Tibial nerve (tissue), 4 donors: ENCODE results near the gene RHOG. TPM values are rescaled to one million over a fixed set of nuclear protein-coding genes. Genes with fewer than 3 reads are reported as not detected.
A peak's percentile ranks its signal among the peaks of the same experiment; 100 is the strongest.

Source experiments
- DNase-seq, 2 donors: peaks; one replicate each; pipeline ENCODE4 v3.0.0-alpha.2; 2019; ENCODE audit warnings: low spot score in 2 of 2
- H3K27ac ChIP-seq, 4 donors: fragments of 200-600 bp; sonication (generic) in 3 of 4; one replicate each; pipeline ENCODE4 v1.5.1; 2017 to 2019; ENCODE audit warnings: mild to moderate bottlenecking in 1 of 4
- H3K27me3 ChIP-seq, 2 donors: fragments of 200-600 bp; sonication (generic) in 1 of 2; one replicate each; pipeline versions ENCODE4 v1.5.1 to v1.6.0; 2017 to 2019
- H3K36me3 ChIP-seq, 3 donors: fragments of 200-600 bp; sonication (generic); one replicate each; pipeline ENCODE4 v1.5.1; 2018 to 2019
- H3K4me1 ChIP-seq, 4 donors: fragments of 200-600 bp; sonication (generic) in 3 of 4; one replicate each; pipeline ENCODE4 v1.5.1; 2017 to 2019
- H3K4me3 ChIP-seq, 4 donors: fragments of 200-600 bp; sonication (generic) in 3 of 4; one replicate each; pipeline ENCODE4 v1.5.1; 2017 to 2019; ENCODE audit warnings: mild to moderate bottlenecking in 1 of 4, moderate library complexity in 1 of 4
- H3K9me3 ChIP-seq, 4 donors: fragments of 200-600 bp; sonication (generic) in 3 of 4; one replicate each; pipeline ENCODE4 v1.5.1; 2017 to 2019
- EP300 ChIP-seq, 2 donors: sonication (generic); formaldehyde crosslinking; IDR thresholded peaks; one replicate each; pipeline ENCODE4 v1.6.1; 2017; ENCODE audit warnings: antibody characterized with exemption in 2 of 2, mild to moderate bottlenecking in 1 of 2
- POLR2A ChIP-seq, 2 donors: fragments of 450-650 bp; IDR thresholded peaks; one replicate each; pipeline ENCODE4 v1.6.1; 2017; ENCODE audit warnings: antibody characterized with exemption in 2 of 2, mild to moderate bottlenecking in 2 of 2, moderate library complexity in 2 of 2
- WGBS, 2 donors: methylation state at CpG; one replicate each; pipeline ENCODE4 v1.1.5; 2018; 5-methylcytosine and 5-hydroxymethylcytosine counted together
- total RNA-seq, 4 donors: library from RNA; depleted of rRNA; stranded (reverse); fragments of >200 nt; gene quantifications; one replicate each; pipeline ENCODE4 v1.1.0, GENCODE V29; 2016
- TF ChIP-seq, protein P1 (sequence below), 5 experiments: fragments of 200-600 bp in 3 of 5; fragments of 450-650 bp in 2 of 5; sonication (generic) in 3 of 5; IDR thresholded peaks; one replicate each; pipeline ENCODE4 v1.5.1; 2016 to 2019; ENCODE audit warnings: antibody characterized with exemption in 5 of 5, mild to moderate bottlenecking in 3 of 5, moderate library complexity in 2 of 5

RHOG gene
- total RNA-seq, 4 donors from 2014 or later, result 35.2 to 92.7 (median 66.0) TPM

DNA sequence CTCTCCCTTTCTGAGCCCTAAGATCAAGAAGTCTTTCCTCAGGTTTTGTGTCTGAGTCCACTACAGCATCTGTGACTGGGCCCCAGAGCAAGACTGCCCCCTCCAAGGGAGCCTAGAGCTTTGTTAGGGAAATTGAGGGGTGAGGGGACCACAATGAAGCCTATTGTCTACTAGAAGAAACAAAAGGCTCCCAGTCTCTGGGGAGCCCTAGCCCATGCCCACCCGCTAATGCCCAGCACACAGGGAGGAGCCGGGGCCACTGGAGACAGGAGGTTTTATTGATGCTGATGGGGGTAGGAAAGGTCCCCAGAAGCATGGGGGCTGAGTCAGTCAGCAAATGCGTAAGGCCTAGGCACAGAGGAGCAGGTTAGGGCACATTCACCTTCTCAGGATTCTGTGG lies 14.0 kb downstream of the RHOG start:
- Histone ChIP-seq H3K9me3 (no peaks in the 10 kb centered on the region), H3K36me3 (peaks cover 0 to 73% (median 14%) of the 10 kb centered on the region in 3 donors), H3K4me1 (peaks cover 0 to 16% (median 8%) of the 10 kb centered on the region in 4 donors), H3K27me3 (no peaks in the 10 kb centered on the region), H3K27ac (peak overlapping the region in 2 of 4 donors; percentile 52 to 60), H3K4me3 (no peak overlapping the region)
- TF ChIP-seq, protein P1, sequence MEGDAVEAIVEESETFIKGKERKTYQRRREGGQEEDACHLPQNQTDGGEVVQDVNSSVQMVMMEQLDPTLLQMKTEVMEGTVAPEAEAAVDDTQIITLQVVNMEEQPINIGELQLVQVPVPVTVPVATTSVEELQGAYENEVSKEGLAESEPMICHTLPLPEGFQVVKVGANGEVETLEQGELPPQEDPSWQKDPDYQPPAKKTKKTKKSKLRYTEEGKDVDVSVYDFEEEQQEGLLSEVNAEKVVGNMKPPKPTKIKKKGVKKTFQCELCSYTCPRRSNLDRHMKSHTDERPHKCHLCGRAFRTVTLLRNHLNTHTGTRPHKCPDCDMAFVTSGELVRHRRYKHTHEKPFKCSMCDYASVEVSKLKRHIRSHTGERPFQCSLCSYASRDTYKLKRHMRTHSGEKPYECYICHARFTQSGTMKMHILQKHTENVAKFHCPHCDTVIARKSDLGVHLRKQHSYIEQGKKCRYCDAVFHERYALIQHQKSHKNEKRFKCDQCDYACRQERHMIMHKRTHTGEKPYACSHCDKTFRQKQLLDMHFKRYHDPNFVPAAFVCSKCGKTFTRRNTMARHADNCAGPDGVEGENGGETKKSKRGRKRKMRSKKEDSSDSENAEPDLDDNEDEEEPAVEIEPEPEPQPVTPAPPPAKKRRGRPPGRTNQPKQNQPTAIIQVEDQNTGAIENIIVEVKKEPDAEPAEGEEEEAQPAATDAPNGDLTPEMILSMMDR (IDR thresholded peaks at IDR 0.05), result no peak
- no peak for TF ChIP-seq POLR2A (IDR thresholded peaks at IDR 0.05)
- TF ChIP-seq EP300 (IDR thresholded peaks at IDR 0.05), result no peak
- 62 to 63% methylated on average over 3 of the region's 3 CpGs for WGBS, 2 donors
- DNase-seq, result no peak

DNA sequence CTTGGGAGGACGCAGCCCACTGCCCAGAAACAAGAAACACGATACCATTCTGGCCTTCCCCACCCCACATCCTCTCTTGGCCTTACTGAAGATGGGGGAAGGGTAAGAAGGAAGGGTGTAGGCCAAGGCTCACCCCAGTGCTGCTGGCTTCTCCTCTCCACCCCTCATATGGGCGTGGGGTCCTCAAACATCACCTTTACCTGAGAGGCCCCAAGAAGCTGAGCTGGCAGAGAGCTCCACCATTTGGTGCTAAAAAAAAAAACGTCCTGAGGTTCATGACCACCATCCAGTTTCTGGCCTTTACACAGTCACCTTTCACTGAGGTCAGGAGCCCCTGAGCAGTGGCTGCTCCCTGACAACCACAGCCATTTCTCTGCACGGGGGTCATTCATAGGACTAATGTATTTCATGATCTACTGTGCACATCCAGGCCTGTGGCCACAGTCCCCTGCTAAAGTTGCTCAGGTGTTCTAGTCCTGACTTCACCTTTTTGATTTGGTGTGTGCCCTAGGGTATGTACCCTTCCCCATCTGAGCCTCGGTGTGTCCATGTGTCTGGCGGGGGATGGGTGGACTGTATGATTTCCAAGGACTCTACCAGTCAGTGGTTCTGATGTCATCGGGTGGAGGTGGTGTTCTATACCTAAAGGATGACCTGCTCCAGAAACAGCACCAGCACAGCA lies 15.1 kb downstream of the RHOG start:
- WGBS, 2 donors, result 75 to 76% methylated on average over 8 of the region's 8 CpGs
- Histone ChIP-seq H3K27ac (peak overlapping the region in 2 of 4 donors; percentile 52 to 60), H3K9me3 (no peaks in the 10 kb centered on the region), H3K4me3 (no peak overlapping the region), H3K4me1 (peaks cover 0 to 14% (median 0%) of the 10 kb centered on the region in 4 donors), H3K36me3 (peaks cover 0 to 63% (median 14%) of the 10 kb centered on the region in 3 donors), H3K27me3 (no peaks in the 10 kb centered on the region)
- TF ChIP-seq EP300 (IDR thresholded peaks at IDR 0.05), result no peak
- TF ChIP-seq POLR2A (IDR thresholded peaks at IDR 0.05), result no peak
- TF ChIP-seq, protein P1 (IDR thresholded peaks at IDR 0.05), result no peak
- no peak for DNase-seq

DNA sequence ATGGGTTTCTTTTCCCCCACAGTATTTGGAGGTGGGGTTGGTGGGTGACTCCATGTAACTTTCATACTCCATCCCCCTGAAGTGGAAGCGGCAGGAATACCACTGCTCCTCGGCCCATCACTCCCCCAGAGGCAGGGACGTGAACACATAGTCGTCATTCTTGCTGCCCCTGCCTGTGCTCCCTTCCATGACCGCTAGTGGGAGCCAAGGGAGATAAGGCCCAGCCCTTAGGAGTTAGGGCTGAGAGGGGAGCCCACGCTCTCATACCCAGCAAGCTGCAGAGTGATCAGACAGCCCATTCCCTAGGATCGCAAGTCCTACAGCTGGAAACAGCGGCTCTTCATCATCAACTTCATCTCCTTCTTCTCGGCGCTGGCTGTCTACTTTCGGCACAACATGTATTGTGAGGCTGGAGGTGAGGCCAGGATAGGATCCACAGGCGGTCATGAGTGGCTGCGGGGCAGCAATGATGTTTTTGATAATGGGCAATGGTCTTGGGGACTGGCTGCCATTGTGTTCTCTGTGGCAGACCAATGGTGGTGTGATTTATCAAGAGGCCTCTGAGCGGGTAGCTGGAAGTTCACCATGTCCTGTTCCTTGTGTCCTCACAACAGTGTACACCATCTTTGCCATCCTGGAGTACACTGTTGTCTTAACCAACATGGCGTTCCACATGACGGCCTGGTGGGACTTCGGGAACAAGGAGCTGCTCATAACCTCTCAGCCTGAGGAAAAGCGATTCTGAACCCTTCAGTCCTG lies 15.9 kb downstream of the RHOG start:
- H3K27ac ChIP-seq, result peak overlapping the region in 1 of 4 donors; percentile 7
- H3K4me1 ChIP-seq, result peaks cover 0 to 14% (median 0%) of the 10 kb centered on the region in 4 donors
- TF ChIP-seq, protein P1 (IDR thresholded peaks at IDR 0.05), result peak; percentile 34 to 63 (median 49)
- TF ChIP-seq POLR2A (IDR thresholded peaks at IDR 0.05), result no peak
- TF ChIP-seq EP300 (IDR thresholded peaks at IDR 0.05), result no peak
- no peak overlapping the region for H3K4me3 ChIP-seq
- 71 to 78% methylated on average over 17 to 18 of the region's 18 CpGs for WGBS, 2 donors
- peaks cover 0 to 56% (median 14%) of the 10 kb centered on the region in 3 donors for H3K36me3 ChIP-seq
- peak in 1 of 2 donors; percentile 57 for DNase-seq
- no peaks in the 10 kb centered on the region for H3K9me3 ChIP-seq
- no peaks in the 10 kb centered on the region for H3K27me3 ChIP-seq

DNA sequence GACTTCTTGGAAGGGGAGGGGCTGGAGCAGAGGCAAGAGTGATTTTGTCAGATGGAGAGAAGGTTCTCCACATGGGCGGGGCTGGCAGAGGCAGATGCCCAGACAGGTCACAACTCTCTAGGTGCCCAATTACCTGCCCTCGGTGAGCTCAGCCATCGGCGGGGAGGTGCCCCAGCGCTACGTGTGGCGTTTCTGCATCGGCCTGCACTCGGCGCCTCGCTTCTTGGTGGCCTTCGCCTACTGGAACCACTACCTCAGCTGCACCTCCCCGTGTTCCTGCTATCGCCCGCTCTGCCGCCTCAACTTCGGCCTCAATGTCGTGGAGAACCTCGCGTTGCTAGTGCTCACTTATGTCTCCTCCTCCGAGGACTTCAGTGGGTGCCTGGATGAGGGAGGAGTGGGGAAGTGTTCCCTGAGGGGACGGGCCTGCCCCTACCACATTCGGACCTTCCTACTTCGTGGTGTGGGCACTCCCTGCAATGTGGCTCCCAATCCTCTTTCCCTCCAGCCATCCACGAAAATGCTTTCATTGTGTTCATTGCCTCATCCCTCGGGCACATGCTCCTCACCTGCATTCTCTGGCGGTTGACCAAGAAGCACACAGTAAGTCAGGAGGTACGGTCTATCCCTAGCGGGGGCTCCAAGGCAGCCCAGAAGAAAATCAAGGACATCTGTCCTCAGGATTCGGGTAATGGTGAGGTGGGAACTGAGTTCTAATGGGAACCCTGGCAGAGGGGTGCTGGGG lies 16.8 kb downstream of the RHOG start:
- Histone ChIP-seq H3K9me3 (no peaks in the 10 kb centered on the region), H3K36me3 (peaks cover 0 to 48% (median 14%) of the 10 kb centered on the region in 3 donors), H3K4me3 (no peak overlapping the region), H3K27ac (no peak overlapping the region), H3K27me3 (no peaks in the 10 kb centered on the region), H3K4me1 (peaks cover 0 to 14% (median 0%) of the 10 kb centered on the region in 4 donors)
- no peak for TF ChIP-seq EP300 (IDR thresholded peaks at IDR 0.05)
- TF ChIP-seq, protein P1 (IDR thresholded peaks at IDR 0.05), result no peak
- no peak for TF ChIP-seq POLR2A (IDR thresholded peaks at IDR 0.05)
- 94 to 95% methylated on average over 30 of the region's 30 CpGs for WGBS, 2 donors
- no peak for DNase-seq
